ENCODE measurements around the gene YARS1.

YARS1 gene

GRCh38 chr1:32775640-32776337 lies 41.4 kb downstream of the YARS1 start:
- no peak for DNase-seq

- DNase-seq, result no peak
Observed at GRCh38 chr1:32774950-32775634, 42.1 kb downstream of the YARS1 start.

- no peak for DNase-seq
Observed at GRCh38 chr1:32774464-32774808, 42.7 kb downstream of the YARS1 start.

GRCh38 chr1:32773764-32774463 lies 43.2 kb downstream of the YARS1 start:
- no peak for DNase-seq

- DNase-seq, result peak; percentile 66 to 69
Observed at GRCh38 chr1:32773018-32773763, 44.0 kb downstream of the YARS1 start.

- DNase-seq, result no peak
Observed at GRCh38 chr1:32772281-32773017, 44.7 kb downstream of the YARS1 start.

GRCh38 chr1:32771561-32772280 lies 45.4 kb downstream of the YARS1 start:
- DNase-seq, result no peak

GRCh38 chr1:32770741-32771548 lies 46.2 kb downstream of the YARS1 start:
- DNase-seq, result no peak

DNA sequence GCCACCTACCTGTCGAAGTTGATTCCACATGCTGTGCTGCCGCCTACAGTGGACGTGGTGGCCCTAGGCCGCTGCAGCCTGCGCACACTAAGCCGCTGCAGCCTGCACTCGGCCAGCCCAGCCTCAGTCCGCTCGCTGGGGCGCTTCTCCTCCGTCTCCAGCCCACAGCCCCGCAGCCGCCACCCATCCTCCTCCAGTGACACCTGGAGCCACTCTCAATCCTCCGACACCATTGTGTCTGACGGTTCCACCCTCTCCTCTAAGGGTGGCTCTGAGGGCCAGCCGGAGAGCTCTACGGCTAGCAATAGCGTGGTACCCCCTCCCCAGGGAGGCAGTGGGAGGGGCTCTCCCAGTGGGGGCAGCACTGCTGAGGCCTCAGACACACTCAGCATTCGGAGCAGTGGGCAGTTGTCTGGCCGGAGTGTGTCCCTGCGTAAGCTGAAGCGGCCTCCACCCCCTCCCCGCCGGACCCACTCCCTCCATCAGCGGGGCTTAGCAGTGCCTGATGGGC lies 46.9 kb downstream of the YARS1 start:
- no peak for DNase-seq

- no peak for DNase-seq
Observed at GRCh38 chr1:32769524-32770220, 47.5 kb downstream of the YARS1 start.

DNA sequence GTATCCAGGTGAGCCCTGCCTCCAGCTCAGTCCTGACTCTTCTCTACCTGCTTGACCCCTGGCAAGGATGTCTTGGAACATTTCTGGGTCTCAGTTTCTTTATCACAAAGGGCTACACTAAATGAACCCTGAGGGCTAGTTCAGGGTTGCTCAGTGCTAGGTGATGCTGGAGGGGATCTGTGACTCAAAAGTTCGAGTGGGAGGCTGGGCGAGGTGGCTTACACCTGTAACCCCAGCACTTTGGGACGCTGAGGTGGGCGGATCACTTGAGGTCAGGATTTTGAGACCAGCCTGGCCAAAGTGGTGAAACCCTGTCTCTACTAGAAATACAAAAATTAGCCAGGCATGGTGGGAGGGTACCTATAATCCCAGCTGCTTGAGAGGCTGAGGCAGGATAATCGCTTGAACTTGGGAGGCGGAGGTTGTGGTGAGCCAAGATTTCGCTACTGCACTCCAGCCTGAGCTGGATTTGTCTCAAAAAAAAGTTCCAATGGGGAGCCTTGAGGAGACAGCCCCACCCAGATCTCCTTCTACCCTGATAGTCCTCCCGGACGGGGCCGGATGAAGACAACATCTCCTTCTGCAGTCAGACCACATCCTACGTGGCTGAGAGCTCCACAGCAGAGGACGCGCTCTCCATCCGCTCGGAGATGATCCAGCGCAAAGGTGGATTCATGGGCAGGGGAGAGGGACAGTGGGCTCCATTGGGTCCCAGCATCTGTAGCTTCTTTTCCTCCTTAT lies 48.9 kb downstream of the YARS1 start:
- DNase-seq, result no peak

- DNase-seq, result no peak
Observed at GRCh38 chr1:32767641-32768040, 49.5 kb downstream of the YARS1 start.

- DNase-seq, result no peak
Observed at GRCh38 chr1:32767156-32767555, 50.0 kb downstream of the YARS1 start.

- no peak for DNase-seq
Observed at GRCh38 chr1:32766328-32766972, 50.7 kb downstream of the YARS1 start.

DNA sequence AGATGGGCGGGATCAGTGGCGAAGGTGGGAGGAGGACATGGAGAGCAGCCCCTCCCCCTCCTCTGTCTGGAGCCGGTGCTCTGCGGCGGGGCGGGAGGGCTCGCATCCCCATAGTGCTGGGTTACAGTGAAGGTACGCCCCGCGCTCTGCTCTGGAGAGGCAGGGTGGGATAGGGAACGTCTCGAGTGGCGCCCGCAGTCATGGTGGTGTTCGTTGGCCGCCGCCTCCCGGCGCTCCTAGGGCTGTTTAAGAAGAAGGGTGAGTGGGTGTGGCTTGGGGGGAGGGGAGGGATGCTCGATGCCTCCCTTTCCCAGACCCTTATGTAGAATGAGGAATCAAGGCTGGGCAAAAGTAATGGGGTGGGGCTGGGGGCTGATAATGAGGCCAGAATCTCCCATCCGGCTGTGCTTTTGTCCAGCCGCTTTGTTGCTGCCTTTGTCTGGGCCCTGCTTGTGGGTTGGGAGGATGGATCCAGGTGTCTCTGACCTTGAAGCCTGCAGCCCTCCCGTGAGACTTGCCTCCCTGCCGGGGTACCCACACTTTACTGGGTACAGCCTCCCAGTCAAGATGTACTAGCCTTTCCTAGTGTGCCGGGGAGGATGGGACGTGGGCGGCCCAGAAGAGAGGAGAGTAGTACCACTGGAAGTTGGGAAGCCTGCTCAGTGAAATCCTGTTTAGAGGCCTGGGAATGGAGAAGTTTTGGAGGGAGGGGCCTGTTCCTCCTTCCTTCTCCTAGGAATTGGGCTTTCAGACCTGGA lies 51.4 kb downstream of the YARS1 start:
- DNase-seq, result no peak

- no peak for DNase-seq
Observed at GRCh38 chr1:32764826-32765569, 52.2 kb downstream of the YARS1 start.

DNA sequence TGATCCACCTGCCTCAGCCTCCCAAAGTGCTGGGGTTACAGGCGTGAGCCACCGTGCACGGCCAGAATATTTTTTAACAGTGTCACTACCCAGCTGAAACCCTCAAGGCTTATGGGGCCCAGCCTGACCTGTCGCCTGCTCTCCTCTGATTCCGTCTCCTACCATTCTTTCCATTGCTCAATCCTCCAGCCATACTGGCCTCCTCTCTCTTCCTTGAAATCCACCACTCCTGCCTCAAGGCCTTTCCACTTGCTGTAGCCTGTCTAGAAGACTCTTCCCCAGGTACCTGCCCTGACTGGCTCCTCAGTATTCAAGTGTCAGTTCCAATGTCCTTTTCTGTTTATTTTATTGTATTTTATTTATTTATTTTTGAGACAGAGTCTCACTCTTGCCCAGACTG lies 53.9 kb downstream of the YARS1 start:
- no peak for DNase-seq

Measured in activated CD4-positive, alpha-beta T cell treated with anti-CD3 and anti-CD28 coated beads for 4 hours (primary cell).